Skeletal muscle satellite cell (primary cell): ENCODE results near the gene TRIM71.

Experiments used
- H3K27me3 ChIP-seq: 2 replicates; pipeline ENCODE4 v1.7.0; 2013; ENCODE audit warnings: low read length; ENCODE audit not compliant: control insufficient read depth, insufficient read depth
- H3K36me3 ChIP-seq: 2 replicates; pipeline ENCODE4 v1.7.0; 2013; ENCODE audit warnings: mild to moderate bottlenecking, control low read depth, low read length; ENCODE audit not compliant: insufficient read depth
- H3K4me1 ChIP-seq: 2 replicates; pipeline ENCODE4 v1.7.0; 2013; ENCODE audit warnings: low read length; ENCODE audit not compliant: control insufficient read depth, insufficient read depth
- H3K4me2 ChIP-seq: 2 replicates; pipeline ENCODE4 v1.7.0; 2013; ENCODE audit warnings: mild to moderate bottlenecking, low read length
- H3K4me3 ChIP-seq: 2 replicates; pipeline ENCODE4 v1.7.0; 2013; ENCODE audit warnings: low read length
- H3K9ac ChIP-seq: 2 replicates; pipeline ENCODE4 v1.7.0; 2013; ENCODE audit warnings: mild to moderate bottlenecking, low read depth, low read length, moderate library complexity
- H3K9me3 ChIP-seq: replicated peaks from 2 replicates; pipeline ENCODE4 v1.7.0; 2013; ENCODE audit warnings: mild to moderate bottlenecking, control low read depth, low read length

TRIM71 gene

GRCh38 chr3:32837366-32837765, 19.6 kb downstream of the TRIM71 start:
- no peak overlapping the region for H3K4me2 ChIP-seq
- H3K4me1 ChIP-seq: peaks cover 5% of the 10 kb centered on the region
- H3K9ac ChIP-seq: no peak overlapping the region
- peaks cover 73% of the 10 kb centered on the region for H3K27me3 ChIP-seq
- H3K36me3 ChIP-seq: no peaks in the 10 kb centered on the region
- H3K9me3 ChIP-seq: no peaks in the 10 kb centered on the region
- H3K4me3 ChIP-seq: no peak overlapping the region

- Histone ChIP-seq H3K9ac (no peak overlapping the region), H3K4me3 (no peak overlapping the region), H3K4me1 (peaks cover 9% of the 10 kb centered on the region), H3K27me3 (peaks cover 73% of the 10 kb centered on the region), H3K4me2 (no peak overlapping the region), H3K36me3 (no peaks in the 10 kb centered on the region), H3K9me3 (no peaks in the 10 kb centered on the region)
Observed at GRCh38 chr3:32837789-32838188, 20.0 kb downstream of the TRIM71 start.

DNA sequence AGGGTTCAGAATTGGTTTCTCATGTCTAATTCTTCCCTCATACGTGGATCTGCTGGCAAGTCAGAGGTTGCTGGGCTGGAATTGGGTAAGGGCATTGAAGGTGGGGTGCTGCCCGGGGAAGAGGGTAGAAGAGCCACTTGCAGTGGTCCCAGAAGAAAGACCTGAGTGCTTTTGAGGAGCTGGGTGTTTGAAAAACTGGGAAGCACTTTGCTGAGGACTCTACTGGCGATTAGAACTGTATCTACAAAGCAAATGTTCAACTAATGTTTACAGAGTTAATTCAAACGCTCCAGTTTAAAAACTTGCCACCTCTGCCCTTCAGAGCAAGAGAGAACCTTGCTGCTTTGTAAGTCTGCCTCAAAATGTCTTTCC, 21.9 kb downstream of the TRIM71 start:
- Histone ChIP-seq H3K4me1 (peaks cover 11% of the 10 kb centered on the region), H3K9me3 (no peaks in the 10 kb centered on the region), H3K9ac (no peak overlapping the region), H3K4me3 (no peak overlapping the region), H3K36me3 (no peaks in the 10 kb centered on the region), H3K27me3 (peaks cover 57% of the 10 kb centered on the region), H3K4me2 (no peak overlapping the region)

DNA sequence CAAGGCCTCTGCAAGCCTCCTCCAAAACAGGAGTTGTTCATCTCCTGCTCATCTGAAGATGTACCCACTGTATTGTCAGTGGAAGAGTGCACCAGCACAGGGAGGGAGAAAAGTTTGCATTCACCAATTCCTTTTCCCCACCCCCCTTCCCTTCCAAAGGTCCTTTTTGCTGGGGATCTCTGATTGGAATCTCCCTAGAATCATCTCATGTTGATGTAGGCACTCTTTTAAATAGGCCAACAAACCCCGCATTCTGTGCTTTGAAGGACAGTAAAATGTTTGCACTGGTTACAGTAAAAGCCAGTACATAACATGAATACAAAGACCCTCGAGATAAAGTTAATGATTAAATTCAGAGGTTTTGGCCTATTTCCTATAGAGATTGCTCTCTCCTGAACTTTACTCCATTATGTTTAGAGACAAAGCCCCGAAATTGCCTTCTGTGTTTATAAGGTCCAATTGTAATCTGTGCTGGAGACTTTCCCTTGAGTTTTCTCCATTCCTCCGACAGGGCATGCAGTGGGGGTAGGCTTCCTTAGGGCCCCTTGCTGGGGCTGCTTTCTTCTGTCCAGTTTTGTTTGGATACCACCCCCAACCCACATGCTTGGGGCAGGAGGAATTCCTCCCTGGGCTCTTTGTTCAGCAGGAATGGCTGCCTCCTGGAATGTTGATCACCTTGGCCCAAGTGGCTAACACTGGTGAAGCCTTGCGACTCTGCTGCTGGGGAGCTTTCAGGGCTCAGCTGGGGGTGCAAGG, 22.5 kb downstream of the TRIM71 start:
- Histone ChIP-seq H3K4me1 (peaks cover 11% of the 10 kb centered on the region), H3K4me2 (no peak overlapping the region), H3K4me3 (no peak overlapping the region), H3K36me3 (no peaks in the 10 kb centered on the region), H3K9ac (no peak overlapping the region), H3K9me3 (no peaks in the 10 kb centered on the region), H3K27me3 (peaks cover 54% of the 10 kb centered on the region)

DNA sequence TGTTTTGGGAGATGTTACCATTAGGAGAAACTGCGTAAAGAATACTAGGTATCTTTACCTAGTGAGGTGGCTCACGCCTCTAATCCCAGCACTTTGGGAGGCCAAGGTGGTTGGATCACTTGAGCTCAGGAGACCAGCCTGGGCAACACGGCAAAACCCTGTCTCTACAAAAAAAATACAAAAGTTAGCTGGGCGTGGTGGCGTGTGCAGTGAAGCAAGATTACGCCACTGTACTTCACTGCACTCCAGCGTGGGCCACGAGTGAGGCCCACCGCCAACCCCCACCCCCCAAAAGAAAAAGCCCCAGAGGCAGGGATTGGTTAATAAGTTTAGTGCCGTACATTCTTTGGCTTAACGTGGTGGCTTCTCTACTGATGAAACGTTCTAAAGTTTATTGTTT, 23.5 kb downstream of the TRIM71 start:
- H3K4me3 ChIP-seq: no peak overlapping the region
- H3K4me2 ChIP-seq: no peak overlapping the region
- H3K9me3 ChIP-seq: no peaks in the 10 kb centered on the region
- peaks cover 46% of the 10 kb centered on the region for H3K27me3 ChIP-seq
- H3K9ac ChIP-seq: no peak overlapping the region
- peaks cover 11% of the 10 kb centered on the region for H3K4me1 ChIP-seq
- no peaks in the 10 kb centered on the region for H3K36me3 ChIP-seq

GRCh38 chr3:32841867-32842470, 24.2 kb downstream of the TRIM71 start:
- peaks cover 40% of the 10 kb centered on the region for H3K27me3 ChIP-seq
- H3K4me3 ChIP-seq: no peak overlapping the region
- no peak overlapping the region for H3K9ac ChIP-seq
- no peaks in the 10 kb centered on the region for H3K36me3 ChIP-seq
- no peak overlapping the region for H3K4me2 ChIP-seq
- no peaks in the 10 kb centered on the region for H3K9me3 ChIP-seq
- H3K4me1 ChIP-seq: peaks cover 11% of the 10 kb centered on the region

GRCh38 chr3:32842531-32842931, 24.7 kb downstream of the TRIM71 start:
- Histone ChIP-seq H3K27me3 (peaks cover 35% of the 10 kb centered on the region), H3K9me3 (no peaks in the 10 kb centered on the region), H3K4me2 (no peak overlapping the region), H3K4me3 (no peak overlapping the region), H3K4me1 (peaks cover 11% of the 10 kb centered on the region), H3K9ac (no peak overlapping the region), H3K36me3 (no peaks in the 10 kb centered on the region)

GRCh38 chr3:32842987-32843386, 25.2 kb downstream of the TRIM71 start:
- Histone ChIP-seq H3K4me2 (no peak overlapping the region), H3K27me3 (peaks cover 30% of the 10 kb centered on the region), H3K9me3 (no peaks in the 10 kb centered on the region), H3K4me3 (no peak overlapping the region), H3K36me3 (no peaks in the 10 kb centered on the region), H3K4me1 (peaks cover 11% of the 10 kb centered on the region), H3K9ac (no peak overlapping the region)

- peaks cover 27% of the 10 kb centered on the region for H3K27me3 ChIP-seq
- no peak overlapping the region for H3K4me2 ChIP-seq
- no peak overlapping the region for H3K9ac ChIP-seq
- no peaks in the 10 kb centered on the region for H3K9me3 ChIP-seq
- H3K4me3 ChIP-seq: no peak overlapping the region
- peaks cover 11% of the 10 kb centered on the region for H3K4me1 ChIP-seq
- no peaks in the 10 kb centered on the region for H3K36me3 ChIP-seq
Observed at GRCh38 chr3:32843510-32844321, 25.9 kb downstream of the TRIM71 start.

GRCh38 chr3:32844322-32844654, 26.5 kb downstream of the TRIM71 start:
- Histone ChIP-seq H3K9me3 (no peaks in the 10 kb centered on the region), H3K9ac (no peak overlapping the region), H3K36me3 (no peaks in the 10 kb centered on the region), H3K4me1 (peaks cover 11% of the 10 kb centered on the region), H3K27me3 (peaks cover 27% of the 10 kb centered on the region), H3K4me2 (no peak overlapping the region), H3K4me3 (no peak overlapping the region)

GRCh38 chr3:32844914-32845313, 27.1 kb downstream of the TRIM71 start:
- Histone ChIP-seq H3K27me3 (peaks cover 23% of the 10 kb centered on the region), H3K9ac (no peak overlapping the region), H3K9me3 (no peaks in the 10 kb centered on the region), H3K36me3 (no peaks in the 10 kb centered on the region), H3K4me2 (no peak overlapping the region), H3K4me3 (no peak overlapping the region), H3K4me1 (peaks cover 11% of the 10 kb centered on the region)
